Thymus (tissue), 11 donors: ENCODE data around the gene TEKT1. TPM values are rescaled to one million over a fixed set of nuclear protein-coding genes. Genes with fewer than 3 reads are reported as not detected.
"Not testable (repeated sequence)": the region's sequence is repeated elsewhere in the genome, so short reads cannot be mapped to it uniquely, and the experiment has no call there.

Experiments
- DNase-seq, 9 donors: peaks; one replicate each; pipeline ENCODE4 v3.0.0-alpha.2; 2013; ENCODE audit warnings: low spot score in 9 of 9, low read depth in 6 of 9, missing footprints in 1 of 9
- H3K27ac ChIP-seq, 2 donors: one replicate each; pipeline ENCODE4 v1.5.1; 2013; ENCODE audit warnings: control low read depth in 1 of 2, low read depth in 1 of 2, low read length in 1 of 2, mild to moderate bottlenecking in 1 of 2, moderate library complexity in 1 of 2
- H3K27me3 ChIP-seq, 2 donors: one replicate each; pipeline ENCODE4 v1.5.1; 2013; ENCODE audit warnings: low read length in 1 of 2; ENCODE audit not compliant: control insufficient read depth in 2 of 2, insufficient read depth in 1 of 2
- H3K36me3 ChIP-seq, 2 donors: one replicate each; pipeline ENCODE4 v1.5.1; 2013; ENCODE audit warnings: low read length in 1 of 2, mild to moderate bottlenecking in 1 of 2, moderate library complexity in 1 of 2; ENCODE audit not compliant: control insufficient read depth in 2 of 2, insufficient read depth in 2 of 2
- H3K4me1 ChIP-seq, 2 donors: one replicate each; pipeline ENCODE4 v1.5.1; 2013; ENCODE audit warnings: low read length in 2 of 2; ENCODE audit not compliant: control insufficient read depth in 2 of 2, insufficient read depth in 2 of 2
- H3K4me3 ChIP-seq, 2 donors: one replicate each; pipeline ENCODE4 v1.5.1; 2013; ENCODE audit warnings: low read length in 2 of 2, control low read depth in 1 of 2, mild to moderate bottlenecking in 1 of 2
- H3K9me3 ChIP-seq, 2 donors: one replicate each; pipeline ENCODE4 v1.5.1; 2013; ENCODE audit warnings: low read length in 1 of 2, mild to moderate bottlenecking in 1 of 2; ENCODE audit not compliant: control insufficient read depth in 2 of 2, insufficient read depth in 1 of 2
- WGBS: extraction: QIAGEN DNeasy Blood & Tissue Kit; methylation state at CpG from one replicate; pipeline ENCODE4 v1.1.7; 2013; 5-methylcytosine and 5-hydroxymethylcytosine counted together
- polyA plus RNA-seq: library from polyadenylated mRNA; stranded (reverse); fragments of 200-250 nt; gene quantifications from one replicate; pipeline ENCODE4 v1.2.3, GENCODE V29; 2013
- total RNA-seq: library from RNA; stranded (reverse); fragments of 120-200 nt; gene quantifications from one replicate; pipeline ENCODE4 v1.2.4, GENCODE V29; 2013
- donor health status: healthy.

The TEKT1 gene
- total and polyA plus RNA-seq, 2 donors, result 0.05 to 0.25 TPM

DNA sequence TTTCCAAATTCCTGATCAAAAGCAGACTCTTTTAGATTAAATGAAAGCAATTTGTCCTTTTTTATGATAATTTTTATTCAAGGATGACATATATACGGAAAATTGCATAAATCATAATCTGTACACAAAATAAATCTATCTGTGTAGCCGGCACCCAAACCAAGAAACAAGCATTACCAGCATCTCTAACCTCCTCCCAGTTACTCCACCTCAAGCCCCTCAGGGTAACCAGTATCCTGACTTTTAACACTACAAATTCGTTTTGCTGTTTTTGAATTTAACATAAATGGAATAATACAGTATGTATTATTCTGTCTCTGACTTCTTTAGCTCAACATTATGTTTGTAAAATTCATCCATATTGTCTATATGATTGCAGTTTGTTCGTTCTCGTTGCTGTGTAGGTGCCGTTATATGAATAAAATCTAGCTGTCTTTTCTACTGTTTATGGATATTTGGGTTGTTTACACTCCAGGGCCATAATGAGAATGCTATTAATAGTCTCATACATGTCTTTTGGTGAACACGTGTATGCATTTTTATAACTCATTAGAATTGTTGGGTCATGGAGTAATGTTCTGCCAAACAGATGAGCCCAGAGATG is 1.0 kb downstream of the TEKT1 start:
- H3K27me3 ChIP-seq, result peaks cover 32 to 53% of the 10 kb centered on the region in 2 donors
- no peaks in the 10 kb centered on the region for H3K36me3 ChIP-seq
- H3K4me3 ChIP-seq, result no peak overlapping the region
- peaks cover 0 to 3% of the 10 kb centered on the region in 2 donors for H3K9me3 ChIP-seq
- WGBS, result 83% methylated on average over 7 of the region's 7 CpGs
- H3K4me1 ChIP-seq, result no peaks in the 10 kb centered on the region
- no peak overlapping the region for H3K27ac ChIP-seq
- DNase-seq, result no peak

DNA sequence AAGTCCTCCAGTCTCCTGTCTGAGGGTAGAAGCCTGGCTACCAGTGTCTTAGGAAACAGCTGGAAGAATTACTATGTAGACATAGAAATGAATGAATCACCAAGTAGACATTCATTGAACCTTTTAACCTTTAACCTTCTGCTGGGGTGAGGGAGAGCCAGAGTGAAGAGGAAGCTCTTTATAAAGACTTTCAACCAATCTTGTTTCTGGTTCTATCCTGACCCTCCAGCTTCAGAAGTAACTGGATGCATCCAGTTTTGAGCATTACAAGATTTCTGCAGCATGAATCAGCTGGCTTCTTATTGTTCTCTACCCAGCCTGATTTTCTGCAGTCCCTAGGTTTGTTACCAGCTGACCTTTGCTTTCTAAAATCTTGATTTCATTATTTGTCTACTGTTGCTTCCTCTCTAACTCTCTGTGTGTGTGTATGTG is 8.5 kb downstream of the TEKT1 start:
- DNase-seq, result no peak
- Histone ChIP-seq H3K4me3 (no peak overlapping the region), H3K36me3 (no peaks in the 10 kb centered on the region), H3K27ac (no peak overlapping the region), H3K9me3 (no peaks in the 10 kb centered on the region), H3K4me1 (no peaks in the 10 kb centered on the region), H3K27me3 (no peaks in the 10 kb centered on the region)

DNA sequence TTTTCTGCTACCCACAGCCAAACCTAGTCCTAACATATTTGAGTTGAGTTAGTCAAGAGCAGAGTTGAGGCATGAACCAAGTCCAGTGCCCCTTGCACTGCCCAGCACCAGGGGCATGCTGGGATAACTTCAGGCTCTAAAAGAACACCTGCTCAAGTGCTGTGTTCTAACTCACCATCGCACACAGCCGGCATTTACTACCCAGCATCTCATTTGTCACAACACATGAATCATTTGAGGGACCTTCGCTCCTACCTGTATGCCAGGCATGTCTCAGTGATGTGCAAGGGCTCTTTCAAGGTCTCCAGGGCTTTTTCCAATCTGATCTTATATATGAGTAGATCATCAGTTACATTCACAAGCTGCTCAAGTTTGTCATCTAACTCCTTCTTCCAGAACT is 12.6 kb downstream of the TEKT1 start:
- H3K36me3 ChIP-seq, result no peaks in the 10 kb centered on the region
- H3K9me3 ChIP-seq, result no peaks in the 10 kb centered on the region
- 95% methylated on average over 3 of the region's 3 CpGs for WGBS
- H3K4me1 ChIP-seq, result no peaks in the 10 kb centered on the region
- H3K27me3 ChIP-seq, result no peaks in the 10 kb centered on the region
- DNase-seq, result no peak
- H3K4me3 ChIP-seq, result no peak overlapping the region
- no peak overlapping the region for H3K27ac ChIP-seq

DNA sequence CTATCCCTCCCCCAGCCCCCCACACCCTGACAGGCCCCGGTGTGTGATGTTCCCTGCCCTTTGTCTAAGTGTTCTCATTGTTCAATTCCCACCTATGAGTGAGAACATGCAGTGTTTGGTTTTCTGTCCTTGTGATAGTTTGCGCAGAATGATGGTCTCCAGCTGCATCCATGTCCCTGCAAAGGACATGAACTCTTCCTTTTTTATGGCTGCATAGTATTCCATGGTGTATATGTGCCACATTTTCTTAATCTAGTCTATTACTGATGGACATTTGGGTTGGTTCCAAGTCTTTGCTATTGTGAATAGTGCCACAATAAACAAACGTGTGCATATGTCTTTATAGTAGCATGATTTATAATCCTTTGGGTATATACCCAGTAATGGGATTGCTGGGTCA is 15.2 kb downstream of the TEKT1 start:
- not testable (repeated sequence) for H3K27ac ChIP-seq, H3K27me3 ChIP-seq, H3K9me3 ChIP-seq, H3K4me3 ChIP-seq, H3K36me3 ChIP-seq, H3K4me1 ChIP-seq, DNase-seq
- WGBS, result 86% methylated on average over 3 of the region's 3 CpGs

DNA sequence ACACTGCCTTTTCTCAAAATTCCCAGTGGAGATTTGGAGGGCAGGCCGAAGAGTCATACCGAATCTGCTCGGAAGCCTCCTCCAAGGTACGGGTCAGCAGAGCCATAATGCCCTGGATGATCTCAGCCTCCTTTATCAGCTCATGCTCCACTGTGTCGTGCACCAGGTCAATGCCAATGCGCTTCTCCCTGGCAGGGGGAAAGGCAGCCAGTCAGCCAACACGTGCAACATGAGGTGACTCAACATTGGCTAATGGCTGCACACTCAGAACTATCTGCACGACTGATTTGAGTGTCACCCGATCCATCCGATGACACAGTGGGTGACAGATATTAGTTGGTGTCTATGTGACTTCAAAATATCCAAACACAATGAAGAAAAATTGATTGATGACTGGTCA is 15.8 kb downstream of the TEKT1 start:
- H3K27ac ChIP-seq, result no peak overlapping the region
- no peaks in the 10 kb centered on the region for H3K9me3 ChIP-seq
- WGBS, result 92% methylated on average over 10 of the region's 10 CpGs
- H3K36me3 ChIP-seq, result no peaks in the 10 kb centered on the region
- H3K4me1 ChIP-seq, result no peaks in the 10 kb centered on the region
- peaks cover 0 to 3% of the 10 kb centered on the region in 2 donors for H3K27me3 ChIP-seq
- DNase-seq, result no peak
- H3K4me3 ChIP-seq, result no peak overlapping the region

DNA sequence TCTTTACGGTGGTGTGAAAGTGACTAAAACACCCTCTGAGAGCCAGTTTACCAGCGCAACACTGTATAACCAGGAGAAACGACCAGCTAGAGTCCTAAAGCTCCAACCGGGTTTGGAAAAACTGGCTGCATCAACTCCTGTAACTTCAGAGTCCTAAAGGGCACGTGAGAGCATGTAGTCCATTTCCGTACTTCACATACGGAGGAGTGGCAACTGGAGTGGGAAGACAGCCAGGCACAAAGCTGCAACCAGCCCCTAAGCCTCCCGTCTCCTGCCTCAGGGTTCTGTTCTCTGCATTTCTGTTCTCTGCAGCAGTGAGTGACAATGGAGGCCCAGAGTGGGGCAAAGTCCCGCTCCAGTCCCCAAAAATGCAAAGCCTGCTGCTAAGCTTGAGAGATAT is 19.2 kb downstream of the TEKT1 start:
- H3K36me3 ChIP-seq, result no peaks in the 10 kb centered on the region
- H3K4me1 ChIP-seq, result no peaks in the 10 kb centered on the region
- 86% methylated on average over 9 of the region's 9 CpGs for WGBS
- no peaks in the 10 kb centered on the region for H3K9me3 ChIP-seq
- H3K27ac ChIP-seq, result no peak overlapping the region
- no peak overlapping the region for H3K4me3 ChIP-seq
- H3K27me3 ChIP-seq, result peaks cover 0 to 3% of the 10 kb centered on the region in 2 donors
- no peak for DNase-seq

DNA sequence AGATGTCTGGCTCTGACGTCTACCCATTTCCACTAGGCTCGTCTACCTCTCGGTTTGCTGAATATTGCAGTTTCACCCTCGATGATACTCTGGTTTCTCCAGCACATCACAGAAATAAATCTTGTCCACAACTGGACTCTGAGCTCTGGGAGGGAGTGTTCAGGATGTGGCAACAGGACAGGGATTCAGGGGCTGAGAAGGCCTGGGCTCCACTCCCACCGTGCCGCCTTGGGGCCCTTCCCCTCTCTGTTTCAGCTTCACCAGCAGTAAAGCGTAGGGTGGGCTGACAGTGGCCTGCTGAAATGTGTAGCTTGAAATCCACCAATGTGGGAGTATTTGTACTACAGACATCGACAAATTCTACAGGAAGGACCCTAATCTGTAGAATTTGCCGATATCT is 20.0 kb downstream of the TEKT1 start:
- Histone ChIP-seq H3K9me3 (no peaks in the 10 kb centered on the region), H3K4me1 (no peaks in the 10 kb centered on the region), H3K27ac (no peak overlapping the region), H3K27me3 (peaks cover 0 to 3% of the 10 kb centered on the region in 2 donors), H3K4me3 (no peak overlapping the region), H3K36me3 (no peaks in the 10 kb centered on the region)
- WGBS, result 95% methylated on average over 9 of the region's 9 CpGs
- no peak for DNase-seq

DNA sequence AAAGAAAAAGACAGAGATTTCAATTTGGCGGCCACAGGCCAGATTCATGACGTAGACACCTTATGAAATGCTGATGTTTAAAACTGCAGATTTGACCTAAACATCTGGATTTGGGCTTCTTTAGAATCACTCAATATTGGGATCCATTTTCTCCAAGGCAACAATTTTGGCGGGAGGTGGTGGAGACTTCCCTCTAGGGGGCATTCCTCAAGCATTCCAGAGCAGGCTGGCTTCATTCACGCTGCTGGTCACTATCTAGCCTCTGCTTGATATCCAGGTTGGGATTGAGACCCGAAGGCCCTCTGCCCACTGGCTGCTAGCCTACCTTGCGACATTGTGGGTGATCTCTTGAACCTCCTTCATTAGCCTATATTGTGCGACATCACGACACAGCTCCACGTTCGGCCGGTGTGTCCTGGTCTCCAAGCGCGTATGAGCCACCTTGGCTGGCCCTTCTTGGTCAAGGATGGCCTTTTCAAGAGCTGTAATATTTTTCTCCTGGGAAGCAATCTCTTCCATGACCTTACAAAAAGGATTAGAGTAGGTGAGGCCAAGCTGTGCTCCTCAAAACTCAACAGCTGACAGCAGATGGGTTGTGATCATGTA is 31.0 kb downstream of the TEKT1 start:
- no peak for DNase-seq
- no peak overlapping the region for H3K4me3 ChIP-seq
- no peaks in the 10 kb centered on the region for H3K9me3 ChIP-seq
- WGBS, result 93% methylated on average over 13 of the region's 13 CpGs
- H3K4me1 ChIP-seq, result no peaks in the 10 kb centered on the region
- peaks cover 0 to 10% of the 10 kb centered on the region in 2 donors for H3K27me3 ChIP-seq
- no peak overlapping the region for H3K27ac ChIP-seq
- H3K36me3 ChIP-seq, result no peaks in the 10 kb centered on the region

DNA sequence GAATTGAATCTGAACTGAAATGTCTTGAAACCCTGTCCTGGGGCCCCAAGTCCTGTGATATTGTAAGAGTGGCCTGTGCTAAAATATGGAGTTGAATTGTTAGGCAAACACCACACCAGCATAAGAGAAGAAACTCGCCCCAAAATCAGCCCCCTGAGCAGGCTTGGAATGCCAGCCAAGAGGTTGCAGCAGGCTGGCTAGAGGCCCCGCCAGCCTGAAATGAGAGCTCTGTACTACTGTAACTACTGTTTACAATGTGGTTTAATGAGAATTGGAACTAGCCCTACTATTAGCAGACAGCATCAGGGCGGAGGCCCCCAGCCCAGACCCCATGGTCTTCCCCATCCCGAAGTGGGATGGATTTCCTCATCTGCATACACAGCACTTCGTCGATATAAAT is 31.8 kb downstream of the TEKT1 start:
- no peak for DNase-seq
- H3K4me3 ChIP-seq, result no peak overlapping the region
- no peaks in the 10 kb centered on the region for H3K4me1 ChIP-seq
- 90% methylated on average over 6 of the region's 6 CpGs for WGBS
- no peaks in the 10 kb centered on the region for H3K9me3 ChIP-seq
- H3K27me3 ChIP-seq, result peaks cover 0 to 10% of the 10 kb centered on the region in 2 donors
- no peaks in the 10 kb centered on the region for H3K36me3 ChIP-seq
- no peak overlapping the region for H3K27ac ChIP-seq
